OCI-LY7 (cell line): ENCODE results near the gene DHX57. TPM values are rescaled to one million over a fixed set of nuclear protein-coding genes. Genes with fewer than 3 reads are reported as not detected.
A peak's percentile ranks its signal among the peaks of the same experiment; 100 is the strongest.

Experiments
- Bru-seq: library from RNA; stranded (reverse); fragments of 400-500 nt; gene quantifications from one replicate; lab custom pipeline; 2021; lab: Mats Ljungman, UMichigan
- BruChase-seq, 2 experiments: library from RNA; stranded (reverse); fragments of 400-500 nt; gene quantifications; one replicate each; lab custom pipeline; 2021; lab: Mats Ljungman, UMichigan
- BruUV-seq: library from RNA; stranded (reverse); fragments of 400-500 nt; replicated peaks from 2 replicates; lab custom pipeline; 2021; lab: Mats Ljungman, UMichigan
- CTCF ChIA-PET: fragments of 300-600 bp; sonication (Branson Sonifier 250); formaldehyde crosslinking; loops from one replicate; lab custom pipeline; 2022; ENCODE audit warnings: antibody characterized with exemption; ENCODE audit not compliant: unreplicated experiment; lab: Charles Lee
- POLR2A ChIA-PET: fragments of 300-600 bp; sonication (Branson Sonifier 250); formaldehyde crosslinking; loops from one replicate; lab custom pipeline; 2022; ENCODE audit warnings: antibody characterized with exemption; lab: Charles Lee
- DNase-seq: peaks from one replicate; pipeline ENCODE4 v3.0.0-alpha.2; 2015; ENCODE audit warnings: low spot score
- H2AFZ ChIP-seq: fragments of 200-600 bp; sonication (generic), shearing (Covaris generic); 2 replicates; pipeline ENCODE4 v1.6.1; 2014; ENCODE audit warnings: mild to moderate bottlenecking, antibody characterized with exemption, low read length, moderate library complexity
- H3K27ac ChIP-seq: fragments of 200-600 bp; sonication (generic); 2 replicates; pipeline ENCODE4 v1.5.1; 2014; ENCODE audit warnings: mixed run types, low read depth, mild to moderate bottlenecking, moderate library complexity, low read length, inconsistent platforms; ENCODE audit not compliant: poor library complexity, severe bottlenecking
- H3K36me3 ChIP-seq: fragments of 200-600 bp; sonication (generic); 2 replicates; pipeline ENCODE4 v1.6.1; 2014; ENCODE audit warnings: mild to moderate bottlenecking, antibody characterized with exemption, low read length, moderate library complexity, mixed read lengths; ENCODE audit not compliant: insufficient read depth
- H3K4me1 ChIP-seq: fragments of 200-600 bp; sonication (generic); 2 replicates; pipeline ENCODE4 v1.5.1; 2014; ENCODE audit warnings: mild to moderate bottlenecking, low read length; ENCODE audit not compliant: insufficient read depth, poor library complexity, severe bottlenecking
- H3K4me2 ChIP-seq: fragments of 200-600 bp; sonication (generic); 2 replicates; pipeline ENCODE4 v1.6.1; 2014; ENCODE audit warnings: mild to moderate bottlenecking, low read length
- H3K4me3 ChIP-seq: fragments of 200-600 bp; sonication (generic); 2 replicates; pipeline ENCODE4 v1.5.1; 2014; ENCODE audit warnings: mild to moderate bottlenecking, low read depth, low read length; ENCODE audit not compliant: poor library complexity, severe bottlenecking
- H3K79me2 ChIP-seq: fragments of 200-600 bp; sonication (generic); 2 replicates; pipeline ENCODE4 v1.6.1; 2016; ENCODE audit warnings: low read depth, mild to moderate bottlenecking, low read length, moderate library complexity, mixed read lengths; ENCODE audit not compliant: insufficient read depth
- H3K9me2 ChIP-seq: fragments of 200-600 bp; sonication (generic); 2 replicates; pipeline ENCODE4 v1.6.1; 2016; ENCODE audit warnings: mild to moderate bottlenecking, low read length, mixed read lengths; ENCODE audit not compliant: insufficient read depth
- H3K9me3 ChIP-seq: fragments of 200-600 bp; sonication (generic); 2 replicates; pipeline ENCODE4 v1.6.1; 2014; ENCODE audit warnings: mild to moderate bottlenecking, mixed run types, low read length, mixed read lengths
- H4K20me1 ChIP-seq: fragments of 200-600 bp; sonication (generic); 2 replicates; pipeline ENCODE4 v1.6.1; 2014; ENCODE audit warnings: mild to moderate bottlenecking, antibody characterized with exemption, low read length, moderate library complexity, mixed read lengths; ENCODE audit not compliant: insufficient read depth
- CTCF ChIP-seq: fragments of 200-600 bp; sonication (generic); conservative IDR thresholded peaks from 2 replicates; pipeline ENCODE4 v1.5.1; 2014; ENCODE audit warnings: mild to moderate bottlenecking, antibody characterized with exemption, low read length, moderate library complexity, mixed read lengths
- EZH2phosphoT487 ChIP-seq: fragments of 200-600 bp; sonication (generic); IDR thresholded peaks from 2 replicates; pipeline ENCODE4 v1.6.1; 2018; ENCODE audit warnings: low read depth, borderline replicate concordance, mild to moderate bottlenecking, mixed run types, antibody characterized with exemption, low read length, moderate library complexity, mixed read lengths
- intact Hi-C: fragments of 100-400 bp; cut with micrococcal nuclease; formaldehyde crosslinking; loops from one replicate; pipeline ENCODE4 v1.10.0; 2022; ENCODE audit not compliant: unreplicated experiment
- long read RNA-seq: library from polyadenylated mRNA; stranded (forward); transcript quantifications from one replicate; pipeline ENCODE4 v2.0.0, GENCODE V29; 2022
- total RNA-seq, 2 experiments: library from RNA; depleted of rRNA in 1 of 2; stranded (reverse); fragments of >200 nt in 1 of 2; shearing (Covaris generic) in 1 of 2; gene quantifications; 2 replicates each; pipeline ENCODE4 v1.2.3, GENCODE V29; 2014 to 2022

The DHX57 gene
- 14.6 and 14.7 TPM in 2 replicates for total RNA-seq (2014; rRNA removed; shearing (Covaris generic))
- total RNA-seq (2022) = 15.1 and 17.7 TPM in 2 replicates
- Bru-seq, nascent RNA = percentile 60 among the genes with signal in this experiment
- percentile 56 among the genes with signal in this experiment for BruChase-seq, experiment 1, labeled RNA remaining after a 6-hour chase
- percentile 59 among the genes with signal in this experiment for BruChase-seq, experiment 2, labeled RNA remaining after a 2-hour chase
- long read RNA-seq, full-length matches to known transcripts = 1 of 9 reads
- long read RNA-seq, partial matches to known transcripts = 7 of 9 reads
- long read RNA-seq, other reads (novel, unspliced or antisense) = 1 of 9 reads

GRCh38 chr2:38875576-38876367, at the start of gene DHX57, which contains the start of gene MORN2:
TSS of gene DHX57 (minus strand) at chr2:38875934. CDS start at chr2:38868405, 7,529 bp downstream.
TSS of gene MORN2 (plus strand) at chr2:38875976.
- intact Hi-C loops = no loop called here
- Histone ChIP-seq H3K27ac (no peak within 1 kb of the TSS), H3K9me2 (no peaks in the 10 kb centered on the region), H3K9me3 (no peaks in the 10 kb centered on the region; the same call in 1 of the 2 replicates), H3K36me3 (no peaks in the 10 kb centered on the region), H3K4me1 (peaks cover 13% of the 10 kb centered on the region), H3K4me2 (peak within 1 kb of the TSS; percentile 88), H4K20me1 (no peaks in the 10 kb centered on the region), H2AFZ (peak within 1 kb of the TSS; percentile 99), H3K79me2 (peaks cover 4% of the 10 kb centered on the region; the same call in 1 of the 2 replicates), H3K4me3 (peak within 1 kb of the TSS; percentile 81)
- TF ChIP-seq EZH2phosphoT487 (no peak), CTCF (no peak)
- ChIA-PET CTCF (no interaction called here), POLR2A (interaction anchor here (0.6 to 1.5 kb wide), 7 partner anchors 11 to 66 kb away, joined by 3 to 8 read pairs (median 5); no protein-coding TSS in a partner anchor)
- BruUV-seq = no TSS peak
- DNase-seq = peak; percentile 86

GRCh38 chr2:38922902-38923301, 47.2 kb upstream of the DHX57 start:
- TF ChIP-seq EZH2phosphoT487 (no peak), CTCF (no peak)
- Histone ChIP-seq H2AFZ (no peak overlapping the region), H3K79me2 (no peaks in the 10 kb centered on the region), H3K27ac (no peak overlapping the region), H3K4me3 (no peak overlapping the region), H3K9me3 (no peaks in the 10 kb centered on the region), H3K4me2 (no peak overlapping the region), H4K20me1 (no peaks in the 10 kb centered on the region), H3K36me3 (no peaks in the 10 kb centered on the region), H3K4me1 (no peaks in the 10 kb centered on the region), H3K9me2 (no peaks in the 10 kb centered on the region)
- CTCF ChIA-PET = no interaction called here
- POLR2A ChIA-PET = no interaction called here
- no TSS peak for BruUV-seq
- no peak for DNase-seq
- intact Hi-C loops = no loop called here
